ENCODE results near the gene MID1.

MID1 gene

GRCh38 chrX:10433296-10433965 is 187.0 kb downstream of the MID1 start:
- no peak for TF ChIP-seq CTCF (IDR thresholded peaks at IDR 0.05; ENCODE audit: low read depth, low read length)
- no peak for DNase-seq (ENCODE audit: extremely low read depth, low read depth)

GRCh38 chrX:10429908-10430307 is 190.5 kb downstream of the MID1 start:
- no peak for DNase-seq (ENCODE audit: extremely low read depth, low read depth)
- no peak for TF ChIP-seq CTCF (IDR thresholded peaks at IDR 0.05; ENCODE audit: low read depth, low read length)

GRCh38 chrX:10427249-10427648 is 193.1 kb downstream of the MID1 start:
- TF ChIP-seq CTCF (IDR thresholded peaks at IDR 0.05; ENCODE audit: low read depth, low read length), result no peak

GRCh38 chrX:10423716-10424115 is 196.7 kb downstream of the MID1 start:
- no peak for TF ChIP-seq CTCF (IDR thresholded peaks at IDR 0.05; ENCODE audit: low read depth, low read length)
- no peak for DNase-seq (ENCODE audit: extremely low read depth, low read depth)

More at GRCh38 chrX:10427249-10427648, 193.1 kb downstream of the MID1 start:
- DNase-seq (ENCODE audit: extremely low read depth, low read depth), result no peak

- DNase-seq (ENCODE audit: extremely low read depth, low read depth), result no peak
- no peak for TF ChIP-seq CTCF (IDR thresholded peaks at IDR 0.05; ENCODE audit: low read depth, low read length)
Observed at GRCh38 chrX:10420134-10420533, 200.3 kb downstream of the MID1 start.

GRCh38 chrX:10416424-10416823 is 204.0 kb downstream of the MID1 start:
- no peak for DNase-seq (ENCODE audit: extremely low read depth, low read depth)
- no peak for TF ChIP-seq CTCF (IDR thresholded peaks at IDR 0.05; ENCODE audit: low read depth, low read length)

- TF ChIP-seq CTCF (IDR thresholded peaks at IDR 0.05; ENCODE audit: low read depth, low read length), result no peak
- DNase-seq (ENCODE audit: extremely low read depth, low read depth), result no peak
Observed at GRCh38 chrX:10415306-10416001, 204.9 kb downstream of the MID1 start.

All from AG09319 (cell line).